Activated CD4-positive, alpha-beta T cell treated with anti-CD3 and anti-CD28 coated beads for 4 hours (primary cell): ENCODE data around the gene STARD4.
A peak's percentile ranks its signal among the peaks of the same experiment; 100 is the strongest.

Experiments used
- DNase-seq, 2 donors: peaks; one replicate each; pipeline ENCODE4 v3.0.0-alpha.2; 2020

STARD4 gene

GRCh38 chr5:111520908-111521307 lies 8.6 kb upstream of the STARD4 start:
- no peak for DNase-seq

- DNase-seq = no peak
These were observed 6.4 kb upstream of the STARD4 start for GRCh38 chr5:111518777-111519176.

GRCh38 chr5:111517853-111518501 lies 5.6 kb upstream of the STARD4 start:
- DNase-seq = no peak

- no peak for DNase-seq
These were observed 1.8 kb upstream of the STARD4 start for GRCh38 chr5:111514087-111514486.

GRCh38 chr5:111513131-111513520 lies 791 bp upstream of the STARD4 start:
- peak in 1 of 2 donors; percentile 76 for DNase-seq

- DNase-seq = no peak
These were observed 432 bp downstream of the STARD4 start for GRCh38 chr5:111511831-111512374.

- DNase-seq = no peak
These were observed 1.0 kb downstream of the STARD4 start for GRCh38 chr5:111511174-111511830.

- DNase-seq = peak in 1 of 2 donors; percentile 8
These were observed 3.2 kb downstream of the STARD4 start for GRCh38 chr5:111509119-111509518.

- DNase-seq = no peak
These were observed 5.1 kb downstream of the STARD4 start for GRCh38 chr5:111507276-111507675.

- no peak for DNase-seq
These were observed 7.2 kb downstream of the STARD4 start for GRCh38 chr5:111505096-111505495.

- DNase-seq = no peak
These were observed 9.4 kb downstream of the STARD4 start for GRCh38 chr5:111502956-111503355.

- DNase-seq = no peak
These were observed 14.0 kb downstream of the STARD4 start for GRCh38 chr5:111498346-111498745.

- DNase-seq = no peak
These were observed 17.2 kb downstream of the STARD4 start for GRCh38 chr5:111495159-111495558.

- DNase-seq = no peak
These were observed 17.9 kb downstream of the STARD4 start for GRCh38 chr5:111494355-111494999.

GRCh38 chr5:111493031-111493430 lies 19.3 kb downstream of the STARD4 start:
- DNase-seq = no peak

GRCh38 chr5:111488353-111488752 lies 24.0 kb downstream of the STARD4 start:
- DNase-seq = no peak

GRCh38 chr5:111486926-111487325 lies 25.4 kb downstream of the STARD4 start:
- DNase-seq = no peak

GRCh38 chr5:111486055-111486454 lies 26.3 kb downstream of the STARD4 start:
- no peak for DNase-seq

GRCh38 chr5:111480346-111480745 lies 32.0 kb downstream of the STARD4 start:
- DNase-seq = no peak

- no peak for DNase-seq
These were observed 33.4 kb downstream of the STARD4 start for GRCh38 chr5:111478898-111479297.

GRCh38 chr5:111478266-111478665 lies 34.1 kb downstream of the STARD4 start:
- no peak for DNase-seq

- DNase-seq = no peak
These were observed 39.8 kb downstream of the STARD4 start for GRCh38 chr5:111472579-111472978.

GRCh38 chr5:111472096-111472495 lies 40.2 kb downstream of the STARD4 start:
- no peak for DNase-seq

GRCh38 chr5:111469903-111470302 lies 42.4 kb downstream of the STARD4 start:
- no peak for DNase-seq
